GM12892 (cell line): ENCODE results near the gene PARD3.

Experiments used
- POLR2A ChIP-seq: IDR thresholded peaks from 2 replicates; pipeline ENCODE4 v1.6.1; 2011; ENCODE audit warnings: low read depth, low read length, control low read depth
- POLR2AphosphoS5 ChIP-seq: IDR thresholded peaks from 2 replicates; pipeline ENCODE4 v1.6.1; 2011; ENCODE audit warnings: low read depth, low read length, control low read depth

GRCh38 chr10:34647875-34648865, 166.9 kb downstream of the PARD3 start:
- TF ChIP-seq POLR2AphosphoS5 (no peak), POLR2A (no peak)
